Measurements from ENCODE around the gene STRIP1. TPM values are rescaled to one million over a fixed set of nuclear protein-coding genes. Genes with fewer than 3 reads are reported as not detected.

STRIP1 gene
- polyA plus RNA-seq, 1 of the 3 experiments (the other 2 are of a cell fraction), result 34.6 TPM

DNA sequence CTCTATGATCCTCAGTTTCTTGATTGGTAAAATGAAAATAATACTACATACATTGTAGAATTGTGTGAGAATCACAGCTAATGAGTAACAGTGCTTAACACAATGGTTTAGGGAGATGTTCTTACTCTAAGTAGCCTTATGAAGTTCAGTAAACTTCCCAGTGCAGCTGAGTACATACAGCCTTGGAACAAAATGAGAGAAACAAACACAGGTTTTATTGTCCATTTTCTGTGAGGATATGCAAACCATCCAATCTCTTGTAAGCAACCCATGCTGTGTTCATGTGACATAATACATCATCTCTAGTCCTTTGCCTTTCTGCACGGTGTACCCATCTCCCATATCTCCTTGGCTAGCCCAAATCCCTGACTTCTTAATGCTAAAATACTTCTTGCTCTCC is 14.7 kb upstream of the STRIP1 start:
- Histone ChIP-seq H3K4me1 (ENCODE audit: control insufficient read depth in 1 of 2, insufficient read depth in 2 of 2, low read depth in 1 of 2, low read length in 1 of 2) (peaks cover 0 to 6% of the 10 kb centered on the region in 2 experiments; a peak in 1 of 4 replicates), H2AFZ (ENCODE audit: low read depth) (no peak overlapping the region), H3K9me3 (no peaks in the 10 kb centered on the region), H3K27me3 (ENCODE audit: insufficient read depth) (no peaks in the 10 kb centered on the region), H3F3A (replicated peaks; ENCODE audit: insufficient read depth) (peaks cover 9% of the 10 kb centered on the region), H3K36me3 (replicated peaks in 1 of 2; ENCODE audit: control insufficient read depth in 1 of 2, insufficient read depth in 2 of 2, low read length in 1 of 2) (peaks cover 88 to 93% of the 10 kb centered on the region in 2 experiments), H3K4me2 (no peak overlapping the region), H3K79me2 (ENCODE audit: insufficient read depth) (no peaks in the 10 kb centered on the region), H3K4me3 (ENCODE audit: low read depth in 2 of 2, low read length in 1 of 2) (no peak overlapping the region), H4K20me1 (ENCODE audit: insufficient read depth) (no peaks in the 10 kb centered on the region), H3K27ac (ENCODE audit: low read depth in 2 of 2, low read length in 1 of 2) (no peak overlapping the region; a peak in 1 of 4 replicates), H3K9ac (no peak overlapping the region), H3K9me2 (no peaks in the 10 kb centered on the region)
- CTCF ChIA-PET, result interaction anchor here (0.9 to 2.8 kb wide), 10 partner anchors 8 to 476 kb away, joined by 3 to 21 read pairs (median 4); partner anchors contain the start of gene AHCYL1
- POLR2A ChIA-PET, result no interaction called here
- DNase-seq, result no peak
- WGBS (ENCODE audit: low lambda C conversion rate), result 77% methylated on average over 1 of the region's 1 CpG
- TF ChIP-seq, protein P1, sequence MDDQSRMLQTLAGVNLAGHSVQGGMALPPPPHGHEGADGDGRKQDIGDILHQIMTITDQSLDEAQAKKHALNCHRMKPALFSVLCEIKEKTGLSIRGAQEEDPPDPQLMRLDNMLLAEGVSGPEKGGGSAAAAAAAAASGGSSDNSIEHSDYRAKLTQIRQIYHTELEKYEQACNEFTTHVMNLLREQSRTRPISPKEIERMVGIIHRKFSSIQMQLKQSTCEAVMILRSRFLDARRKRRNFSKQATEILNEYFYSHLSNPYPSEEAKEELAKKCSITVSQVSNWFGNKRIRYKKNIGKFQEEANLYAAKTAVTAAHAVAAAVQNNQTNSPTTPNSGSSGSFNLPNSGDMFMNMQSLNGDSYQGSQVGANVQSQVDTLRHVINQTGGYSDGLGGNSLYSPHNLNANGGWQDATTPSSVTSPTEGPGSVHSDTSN (IDR thresholded peaks at IDR 0.05), result no peak
- TF ChIP-seq SMC3 (IDR thresholded peaks at IDR 0.05; ENCODE audit: low read depth, low read length), result no peak
- no peak for TF ChIP-seq RAD21 (IDR thresholded peaks at IDR 0.05; ENCODE audit: low read length)
- no peak for TF ChIP-seq SIN3A (IDR thresholded peaks at IDR 0.05; ENCODE audit: borderline replicate concordance, low read depth, low read length)
- no peak for TF ChIP-seq TCF12 (IDR thresholded peaks at IDR 0.05)
- no peak for TF ChIP-seq TEAD4 (IDR thresholded peaks at IDR 0.05; ENCODE audit: borderline replicate concordance, insufficient read depth)
- no peak for TF ChIP-seq RFX5 (IDR thresholded peaks at IDR 0.05; ENCODE audit: low read length)
- TF ChIP-seq, protein P2, sequence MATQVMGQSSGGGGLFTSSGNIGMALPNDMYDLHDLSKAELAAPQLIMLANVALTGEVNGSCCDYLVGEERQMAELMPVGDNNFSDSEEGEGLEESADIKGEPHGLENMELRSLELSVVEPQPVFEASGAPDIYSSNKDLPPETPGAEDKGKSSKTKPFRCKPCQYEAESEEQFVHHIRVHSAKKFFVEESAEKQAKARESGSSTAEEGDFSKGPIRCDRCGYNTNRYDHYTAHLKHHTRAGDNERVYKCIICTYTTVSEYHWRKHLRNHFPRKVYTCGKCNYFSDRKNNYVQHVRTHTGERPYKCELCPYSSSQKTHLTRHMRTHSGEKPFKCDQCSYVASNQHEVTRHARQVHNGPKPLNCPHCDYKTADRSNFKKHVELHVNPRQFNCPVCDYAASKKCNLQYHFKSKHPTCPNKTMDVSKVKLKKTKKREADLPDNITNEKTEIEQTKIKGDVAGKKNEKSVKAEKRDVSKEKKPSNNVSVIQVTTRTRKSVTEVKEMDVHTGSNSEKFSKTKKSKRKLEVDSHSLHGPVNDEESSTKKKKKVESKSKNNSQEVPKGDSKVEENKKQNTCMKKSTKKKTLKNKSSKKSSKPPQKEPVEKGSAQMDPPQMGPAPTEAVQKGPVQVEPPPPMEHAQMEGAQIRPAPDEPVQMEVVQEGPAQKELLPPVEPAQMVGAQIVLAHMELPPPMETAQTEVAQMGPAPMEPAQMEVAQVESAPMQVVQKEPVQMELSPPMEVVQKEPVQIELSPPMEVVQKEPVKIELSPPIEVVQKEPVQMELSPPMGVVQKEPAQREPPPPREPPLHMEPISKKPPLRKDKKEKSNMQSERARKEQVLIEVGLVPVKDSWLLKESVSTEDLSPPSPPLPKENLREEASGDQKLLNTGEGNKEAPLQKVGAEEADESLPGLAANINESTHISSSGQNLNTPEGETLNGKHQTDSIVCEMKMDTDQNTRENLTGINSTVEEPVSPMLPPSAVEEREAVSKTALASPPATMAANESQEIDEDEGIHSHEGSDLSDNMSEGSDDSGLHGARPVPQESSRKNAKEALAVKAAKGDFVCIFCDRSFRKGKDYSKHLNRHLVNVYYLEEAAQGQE (IDR thresholded peaks at IDR 0.05; ENCODE audit: low read depth, low read length), result no peak
- TF ChIP-seq RXRA (IDR thresholded peaks at IDR 0.05; ENCODE audit: borderline replicate concordance, low read depth), result no peak
- TF ChIP-seq RCOR1 (IDR thresholded peaks at IDR 0.05; ENCODE audit: low read length), result no peak
- TF ChIP-seq, protein P3, sequence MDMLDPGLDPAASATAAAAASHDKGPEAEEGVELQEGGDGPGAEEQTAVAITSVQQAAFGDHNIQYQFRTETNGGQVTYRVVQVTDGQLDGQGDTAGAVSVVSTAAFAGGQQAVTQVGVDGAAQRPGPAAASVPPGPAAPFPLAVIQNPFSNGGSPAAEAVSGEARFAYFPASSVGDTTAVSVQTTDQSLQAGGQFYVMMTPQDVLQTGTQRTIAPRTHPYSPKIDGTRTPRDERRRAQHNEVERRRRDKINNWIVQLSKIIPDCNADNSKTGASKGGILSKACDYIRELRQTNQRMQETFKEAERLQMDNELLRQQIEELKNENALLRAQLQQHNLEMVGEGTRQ (IDR thresholded peaks at IDR 0.05; ENCODE audit: borderline replicate concordance, low read depth, low read length), result no peak
- no peak for TF ChIP-seq ELF1 (IDR thresholded peaks at IDR 0.05)
- no peak for TF ChIP-seq TAF1 (IDR thresholded peaks at IDR 0.05; ENCODE audit: borderline replicate concordance, low read depth, low read length)
